Neural progenitor cell (in vitro differentiated cells): Measurements from ENCODE around the gene PPBP.

Experiments
- CTCF ChIP-seq: fragments of 200-600 bp; sonication (generic); IDR thresholded peaks from 2 replicates; pipeline ENCODE4 v1.5.1; 2017; ENCODE audit warnings: antibody characterized with exemption, mild to moderate bottlenecking
- EZH2 ChIP-seq: fragments of 200-600 bp; sonication (generic); IDR thresholded peaks from 2 replicates; pipeline ENCODE4 v1.6.1; 2017; ENCODE audit warnings: antibody characterized with exemption, mild to moderate bottlenecking, moderate library complexity

GRCh38 chr4:73967866-73968265 is 20.1 kb downstream of the PPBP start:
- TF ChIP-seq CTCF (no peak), EZH2 (no peak)
